ENCODE results near the gene GOLGA6L7. TPM values are rescaled to one million over a fixed set of nuclear protein-coding genes. Genes with fewer than 3 reads are reported as not detected.
"Not testable (repeated sequence)": the region's sequence is repeated elsewhere in the genome, so short reads cannot be mapped to it uniquely, and the experiment has no call there.

Gene GOLGA6L7
- polyA plus RNA-seq, 4 donors = 0.25 to 0.85 (median 0.48) TPM

DNA sequence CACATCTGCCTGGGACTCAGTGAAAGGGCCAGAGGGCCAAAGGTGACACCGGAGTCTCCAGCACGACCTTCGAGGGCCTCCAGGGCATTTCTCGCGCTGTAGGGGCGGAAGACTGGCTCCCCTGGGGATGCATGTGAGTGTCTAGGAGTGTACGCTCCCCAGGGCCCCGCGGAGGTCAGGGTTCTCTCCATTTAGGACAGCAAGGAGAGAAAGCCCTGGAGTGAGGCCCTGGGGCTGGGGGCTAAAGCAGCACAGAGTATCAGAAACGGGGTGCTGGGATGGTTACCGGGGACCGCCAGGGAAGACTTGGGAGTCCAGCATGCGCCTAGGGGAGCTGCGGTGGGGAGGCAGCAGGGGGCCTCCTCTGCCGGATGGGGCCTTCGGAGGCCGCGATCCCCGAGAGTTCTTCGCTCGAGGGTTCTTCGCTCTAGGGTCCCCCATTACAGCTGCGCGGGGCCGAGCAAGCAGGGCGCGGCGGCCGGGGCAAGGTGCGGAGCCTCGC, 36.7 kb upstream of the GOLGA6L7 start:
- no peak for DNase-seq (ENCODE audit: low read depth in 4 of 4, low spot score in 3 of 4)

DNA sequence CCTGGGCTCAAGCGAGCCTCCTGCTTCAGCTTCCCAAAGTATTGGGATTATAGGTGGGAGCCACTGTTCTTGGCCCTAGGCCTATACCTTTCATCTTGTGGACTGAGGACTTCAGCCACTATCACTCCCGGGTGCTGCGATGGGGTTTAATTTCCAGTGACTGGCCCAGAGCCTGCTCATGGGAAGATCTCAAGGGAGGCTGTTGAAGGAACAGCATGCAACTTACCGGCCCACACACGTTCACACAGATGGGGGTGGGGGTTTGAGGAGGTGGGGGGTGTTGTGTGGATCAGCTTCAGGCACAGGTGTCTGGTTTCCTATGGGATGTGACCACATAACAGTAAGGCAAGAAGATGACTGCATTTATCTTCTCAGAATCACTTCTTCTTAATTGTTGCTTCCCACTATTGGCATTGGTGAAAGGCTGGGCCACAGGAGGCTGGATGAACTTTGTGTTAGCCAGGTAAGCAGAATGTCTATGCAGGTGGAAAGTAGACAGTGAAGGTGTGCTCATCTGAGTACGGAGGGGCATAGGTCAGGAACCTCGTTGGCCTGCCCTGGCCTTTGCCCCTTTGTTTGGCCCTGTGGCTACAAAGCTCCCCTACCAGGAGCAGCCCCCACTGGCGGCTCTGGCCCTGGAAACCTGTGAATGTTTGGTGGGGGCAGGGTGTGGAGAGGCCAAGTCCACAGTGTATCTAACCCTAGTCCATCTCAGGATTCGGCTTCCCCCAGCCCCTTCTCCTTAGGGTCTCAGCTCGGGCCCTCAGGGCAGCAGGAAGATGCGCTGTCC, 35.9 kb upstream of the GOLGA6L7 start:
- no peak for DNase-seq (ENCODE audit: low read depth in 4 of 4, low spot score in 3 of 4)

DNA sequence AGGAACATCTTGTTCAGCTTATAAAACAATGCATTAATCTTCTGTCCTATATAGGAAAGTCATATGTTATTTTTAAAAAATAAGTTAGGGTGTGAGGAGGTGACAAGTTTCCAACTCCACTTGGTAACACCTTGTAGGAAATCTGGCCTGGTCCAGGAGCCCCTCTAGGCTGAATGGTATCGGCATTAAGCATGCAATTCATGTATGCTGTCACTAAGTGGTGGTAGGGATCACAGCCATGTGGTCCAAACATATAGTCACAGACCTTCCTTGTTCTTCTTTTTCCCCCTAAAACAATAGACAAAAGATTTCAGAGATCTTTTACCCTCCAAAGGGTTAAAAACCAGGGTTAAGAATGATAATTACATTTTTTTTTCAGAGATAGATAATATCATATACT, 33.2 kb upstream of the GOLGA6L7 start:
- DNase-seq (ENCODE audit: low read depth in 4 of 4, low spot score in 3 of 4) = no peak

DNA sequence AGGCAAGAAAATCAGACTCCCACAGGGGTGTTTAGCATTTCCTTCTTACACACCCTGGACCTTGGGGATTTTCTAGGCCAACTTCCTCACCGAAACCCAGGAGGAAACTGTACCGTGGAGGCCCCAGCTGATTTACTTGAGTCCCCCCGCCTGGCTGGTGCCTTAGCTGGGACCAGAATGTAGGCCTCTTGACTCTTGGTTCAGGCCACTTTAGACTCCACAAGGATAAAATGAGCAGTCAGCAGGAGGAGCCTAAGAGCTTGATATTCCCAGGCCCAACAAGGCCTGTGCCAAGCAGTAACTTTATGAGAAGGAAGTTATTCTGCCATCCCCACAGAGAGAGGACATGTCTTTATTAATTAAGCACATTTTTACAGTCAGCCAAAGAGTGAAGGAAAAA, 32.7 kb upstream of the GOLGA6L7 start:
- DNase-seq (ENCODE audit: low read depth in 4 of 4, low spot score in 3 of 4) = no peak

DNA sequence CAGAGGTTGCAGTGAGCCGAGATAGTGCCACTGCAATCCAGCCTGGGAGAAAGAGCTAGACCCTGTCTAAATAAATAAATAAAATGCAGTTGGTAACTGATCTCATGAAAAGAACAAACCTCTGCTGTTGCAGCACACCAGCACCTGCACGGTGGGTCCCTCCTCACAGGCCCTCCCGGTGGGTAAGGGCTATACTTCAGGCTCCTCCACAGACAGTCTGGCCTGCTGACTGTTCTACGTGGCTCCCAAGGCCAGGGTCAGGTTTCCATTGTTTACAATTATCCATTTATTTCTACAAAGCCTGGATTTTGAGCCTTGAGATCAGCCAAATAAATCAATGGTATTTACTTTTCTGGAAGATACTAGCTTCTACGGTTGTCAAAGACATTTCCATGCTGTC, 32.2 kb upstream of the GOLGA6L7 start:
- no peak for DNase-seq (ENCODE audit: low read depth in 4 of 4, low spot score in 3 of 4)

DNA sequence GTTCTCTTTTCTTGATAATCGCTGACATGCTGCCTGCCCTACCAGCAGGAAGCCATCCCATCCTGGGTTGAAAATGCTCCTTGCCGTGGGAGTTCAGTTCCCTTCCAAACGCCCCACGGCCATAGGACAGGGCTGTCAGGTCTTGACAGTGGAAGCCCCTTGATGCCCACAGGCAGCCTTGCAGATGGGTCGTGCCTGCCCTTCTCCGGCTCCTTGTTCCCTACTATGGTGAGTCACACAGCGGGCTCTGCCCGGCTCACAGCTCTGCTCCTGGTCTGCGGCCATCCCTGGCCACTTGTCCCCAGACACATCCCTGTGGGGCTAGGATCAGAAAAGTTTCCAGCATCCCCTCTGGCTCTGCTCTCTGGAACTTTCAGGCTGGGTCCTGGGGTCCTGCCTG, 31.1 kb upstream of the GOLGA6L7 start:
- no peak for DNase-seq (ENCODE audit: low read depth in 4 of 4, low spot score in 3 of 4)

DNA sequence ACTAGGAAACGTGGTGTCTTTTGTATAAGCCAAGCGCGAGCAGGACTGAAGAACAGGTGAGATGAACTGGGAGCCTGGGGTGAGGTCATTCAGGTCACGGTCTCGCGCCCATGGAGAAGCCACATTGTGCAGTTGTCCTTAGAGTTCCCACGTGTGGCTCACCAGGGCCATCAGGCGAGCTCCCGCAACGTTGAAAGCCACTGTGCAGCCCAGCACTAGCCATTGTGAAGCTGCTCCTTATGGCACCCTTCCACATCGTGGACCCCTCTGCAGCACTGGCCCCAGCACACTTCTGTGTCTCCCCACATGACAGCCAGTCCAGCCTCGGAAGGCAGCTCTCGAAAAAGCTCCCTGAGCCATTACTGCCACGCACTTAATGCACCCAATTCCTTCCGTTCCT, 29.8 kb upstream of the GOLGA6L7 start:
- no peak for DNase-seq (ENCODE audit: low read depth in 4 of 4, low spot score in 3 of 4)

DNA sequence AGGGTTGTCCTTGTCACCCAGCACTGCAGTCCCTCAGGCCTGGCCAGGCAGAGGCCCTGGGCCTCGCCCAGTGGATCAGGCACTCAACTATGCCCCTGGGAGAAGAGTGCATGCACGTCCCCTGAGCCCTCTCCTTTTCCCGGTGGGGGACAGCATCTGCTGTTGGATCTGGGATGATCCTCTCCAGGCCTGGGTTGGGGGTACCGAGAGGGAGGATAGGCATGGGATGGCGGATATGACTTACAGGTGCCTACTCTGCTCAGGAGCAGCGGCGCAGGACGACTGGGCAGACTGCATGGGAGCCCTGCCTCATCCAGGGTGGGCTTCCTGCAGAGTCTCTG, 28.4 kb upstream of the GOLGA6L7 start:
- DNase-seq (ENCODE audit: low read depth in 4 of 4, low spot score in 3 of 4) = no peak

DNA sequence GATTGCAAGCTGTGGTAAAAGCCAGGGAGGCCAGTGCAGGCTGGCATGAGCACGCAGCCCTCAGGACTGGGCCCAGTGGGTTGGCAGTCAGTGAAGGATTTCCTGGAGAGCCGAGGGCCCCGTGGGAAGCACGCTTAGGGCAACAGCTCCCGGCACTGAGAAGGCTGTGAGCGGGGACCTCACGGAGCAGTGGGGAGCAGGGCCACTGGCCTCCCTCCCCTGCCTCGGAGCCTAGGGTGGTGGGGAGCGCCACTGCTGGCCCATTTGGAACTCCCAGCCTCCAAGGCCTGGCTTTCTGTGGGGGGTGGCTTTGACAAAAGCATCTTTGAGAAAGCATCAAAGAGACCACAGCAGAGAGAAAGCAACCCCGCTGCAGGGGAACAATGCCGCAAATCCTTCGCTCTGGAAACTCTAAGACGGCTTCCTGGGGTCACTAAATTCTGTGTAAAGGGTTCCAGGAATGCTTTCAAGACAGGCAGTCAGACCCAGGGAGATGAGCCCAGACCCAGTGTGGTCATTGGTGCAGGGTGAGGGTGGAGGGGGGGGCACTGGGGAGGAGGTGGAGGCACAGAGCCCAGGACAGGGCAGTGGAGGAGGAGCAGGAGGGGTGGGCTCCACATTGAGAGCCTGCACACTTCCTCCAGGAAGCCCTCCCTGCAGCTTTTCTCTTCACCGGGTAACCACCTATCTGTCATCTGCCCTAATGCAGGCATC, 27.8 kb upstream of the GOLGA6L7 start:
- DNase-seq (ENCODE audit: low read depth in 4 of 4, low spot score in 3 of 4) = no peak

DNA sequence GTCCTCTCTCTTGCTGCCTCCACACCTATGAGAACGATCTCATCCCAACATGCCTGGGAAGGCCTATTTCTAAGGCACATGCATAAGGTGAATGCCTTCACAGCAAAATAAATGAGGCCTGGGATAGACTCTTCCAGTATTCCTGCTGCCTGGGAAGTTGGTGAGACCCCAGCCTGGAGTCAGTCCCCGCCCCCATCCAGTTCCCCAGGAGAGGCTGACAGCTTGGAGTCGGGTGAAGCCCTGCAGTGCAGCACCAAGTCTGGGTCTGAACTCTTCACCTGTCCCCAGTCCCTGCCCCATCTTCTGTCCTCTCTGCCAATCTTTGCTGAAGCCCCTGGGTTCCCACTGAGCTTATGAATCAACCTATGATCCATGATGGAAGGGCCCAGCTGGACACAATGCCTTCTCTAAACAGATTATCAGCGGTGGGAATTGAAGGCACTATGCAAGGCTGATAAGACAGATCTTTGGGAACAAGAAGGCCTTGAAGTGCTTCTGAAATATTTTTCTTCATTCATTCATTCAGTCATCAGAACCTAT, 27.1 kb upstream of the GOLGA6L7 start:
- no peak for DNase-seq (ENCODE audit: low read depth in 4 of 4, low spot score in 3 of 4)

DNA sequence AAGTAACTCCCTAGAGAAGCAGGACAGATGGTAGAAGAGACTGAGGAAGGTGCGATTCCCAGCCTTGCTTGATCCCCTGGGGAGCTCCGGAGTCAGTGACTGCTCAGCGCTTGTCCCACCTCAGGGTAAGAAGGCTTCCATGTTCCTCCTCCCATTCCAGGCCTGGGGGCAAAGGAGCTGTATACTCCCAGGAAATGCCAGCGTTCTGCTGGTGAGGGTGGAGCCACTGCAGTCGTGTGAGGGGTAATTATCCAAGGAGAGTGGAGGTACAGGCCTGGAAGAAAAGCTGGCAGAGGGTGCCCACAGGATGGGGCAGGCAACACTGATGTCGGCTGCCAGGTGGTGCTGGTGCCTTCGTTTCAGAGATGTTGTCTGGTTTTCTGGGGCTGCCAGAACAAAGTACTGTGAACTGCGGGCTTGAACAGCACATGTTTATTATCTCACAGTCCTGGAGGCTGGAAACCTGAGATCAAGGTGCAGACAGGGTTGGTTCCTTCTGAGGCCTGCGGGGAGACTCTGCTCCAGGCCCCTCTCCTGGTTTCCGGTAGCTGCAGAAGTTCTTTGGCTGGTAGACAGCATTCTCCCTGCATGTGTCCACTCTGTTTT, 25.2 kb upstream of the GOLGA6L7 start:
- DNase-seq (ENCODE audit: low read depth in 4 of 4, low spot score in 3 of 4) = no peak

DNA sequence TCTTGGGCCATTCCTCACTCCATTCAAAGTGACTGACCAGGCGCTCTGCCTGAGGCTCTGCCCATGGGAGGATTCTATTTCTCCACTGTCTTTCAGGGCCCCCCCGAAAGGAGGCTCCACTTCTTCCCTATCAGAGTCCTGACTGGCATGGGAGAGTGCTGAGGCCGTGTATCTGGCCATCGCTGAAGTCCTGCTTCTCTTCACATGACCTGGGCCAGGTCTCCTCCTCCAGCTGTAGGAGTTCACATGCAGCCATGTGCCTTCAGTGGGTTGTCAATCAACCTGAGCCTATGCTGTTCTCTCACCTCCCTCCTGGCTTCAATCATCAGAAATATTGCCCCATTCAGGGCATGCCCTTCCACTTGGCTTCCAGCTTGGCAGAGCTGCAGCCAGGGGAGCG, 24.6 kb upstream of the GOLGA6L7 start:
- DNase-seq (ENCODE audit: low read depth in 4 of 4, low spot score in 3 of 4) = no peak

DNA sequence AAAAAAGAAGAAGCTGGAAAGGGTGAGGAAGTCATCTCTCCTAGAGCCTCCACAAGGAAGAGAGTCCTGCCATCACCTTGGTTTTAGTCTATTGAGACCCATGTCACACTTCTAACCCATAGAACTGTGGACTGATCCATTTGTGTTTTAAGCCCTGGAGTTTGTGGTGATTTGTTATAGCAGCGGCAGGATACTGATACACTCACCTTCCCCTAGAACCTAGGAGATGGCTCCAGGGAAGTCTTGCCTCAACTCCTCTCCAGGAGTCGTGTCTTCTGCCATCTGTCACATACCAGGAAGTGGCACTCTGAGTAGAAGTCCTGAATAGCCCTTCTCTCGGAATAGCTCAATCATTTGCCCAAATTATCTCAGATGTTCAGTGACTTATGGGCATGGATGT, 22.7 kb upstream of the GOLGA6L7 start:
- DNase-seq (ENCODE audit: low read depth in 4 of 4, low spot score in 3 of 4) = no peak

DNA sequence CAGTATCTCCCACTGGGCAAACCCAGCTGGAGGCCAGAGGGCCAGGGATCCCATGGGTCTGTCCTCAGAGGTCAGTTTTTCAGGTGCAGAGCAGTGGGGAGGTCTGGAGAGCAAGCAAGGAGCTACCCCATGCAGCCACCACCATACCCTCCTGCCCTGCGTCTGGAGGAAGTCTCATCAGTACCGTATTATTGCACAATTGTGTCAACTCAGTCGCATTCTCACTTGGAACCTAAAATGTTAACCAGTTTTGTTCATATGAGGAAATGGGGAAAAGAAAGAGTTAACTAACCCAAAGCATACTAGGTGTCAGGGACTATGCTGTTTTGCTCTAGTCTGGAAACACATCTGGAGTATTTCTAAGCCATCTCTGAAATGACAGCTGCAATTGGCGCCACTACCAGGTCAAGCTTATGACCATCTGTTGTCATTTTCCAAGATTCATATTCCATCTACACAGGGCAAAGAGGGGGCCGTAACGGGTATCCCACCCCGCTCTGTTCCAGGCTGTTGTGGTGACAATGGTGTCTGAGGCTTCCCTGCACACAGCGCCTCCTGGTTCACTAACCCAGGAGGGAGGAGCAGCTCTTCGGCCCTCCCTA, 20.4 kb upstream of the GOLGA6L7 start:
- DNase-seq (ENCODE audit: low read depth in 4 of 4, low spot score in 3 of 4) = no peak

DNA sequence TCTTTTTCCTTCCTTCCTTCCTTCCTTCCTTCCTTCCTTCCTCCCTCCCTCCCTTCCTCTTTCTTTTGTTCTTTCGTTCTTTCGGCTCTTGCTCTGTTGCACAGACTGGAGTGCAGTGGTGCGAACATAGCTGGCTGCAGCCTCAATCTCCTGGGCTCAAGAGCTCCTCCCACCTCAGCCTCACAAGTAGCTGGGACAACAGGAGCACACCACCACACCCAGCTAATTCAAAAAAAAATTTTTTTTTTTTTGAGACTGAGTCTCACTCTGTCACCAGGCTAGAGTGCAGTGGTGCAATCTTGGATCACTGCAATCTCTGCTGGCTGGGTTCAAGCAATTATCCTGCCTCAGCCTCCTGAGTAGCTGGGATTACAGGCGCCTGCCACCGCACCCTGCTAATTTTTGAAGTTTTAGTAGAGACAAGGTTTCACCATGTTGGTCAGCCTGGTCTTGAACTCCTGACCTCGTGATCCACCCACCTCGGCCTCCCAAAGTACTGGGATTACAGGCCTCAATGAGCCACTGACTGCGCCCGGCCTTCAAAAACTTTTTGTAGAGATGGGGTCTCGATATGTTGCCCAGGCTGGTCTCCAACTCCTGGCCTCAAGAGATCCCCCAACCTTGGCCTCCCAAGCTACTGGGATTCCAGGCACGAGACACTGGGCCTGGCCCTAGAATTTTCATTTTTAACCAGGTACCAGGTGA, 13.3 kb upstream of the GOLGA6L7 start:
- DNase-seq (ENCODE audit: low read depth in 4 of 4, low spot score in 3 of 4) = not testable (repeated sequence)

DNA sequence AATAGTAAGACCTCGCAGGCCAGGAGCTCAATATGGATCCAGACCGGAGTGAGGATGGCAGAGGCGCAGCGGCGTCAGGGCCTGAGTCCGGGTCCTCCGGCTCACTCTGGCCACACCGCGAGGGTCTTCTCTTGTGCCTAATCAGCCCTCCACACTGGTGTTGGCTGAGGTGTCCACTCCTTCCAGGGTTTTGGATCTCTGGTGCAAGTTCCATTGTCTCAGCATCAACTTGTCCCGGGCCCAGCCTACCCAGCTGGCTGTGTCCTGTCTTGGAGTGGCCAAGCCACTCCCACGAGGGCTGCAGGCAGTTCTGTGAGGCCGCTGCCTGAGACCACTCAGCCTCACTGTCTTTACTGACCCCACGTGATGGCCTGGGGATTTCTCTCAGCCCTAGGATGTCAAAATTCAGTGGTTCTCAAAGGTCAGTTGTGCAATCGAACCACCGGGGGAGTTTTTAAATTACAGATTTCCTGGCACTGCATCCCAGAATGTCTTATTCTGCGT, 12.6 kb upstream of the GOLGA6L7 start:
- DNase-seq (ENCODE audit: low read depth in 4 of 4, low spot score in 3 of 4) = no peak

DNA sequence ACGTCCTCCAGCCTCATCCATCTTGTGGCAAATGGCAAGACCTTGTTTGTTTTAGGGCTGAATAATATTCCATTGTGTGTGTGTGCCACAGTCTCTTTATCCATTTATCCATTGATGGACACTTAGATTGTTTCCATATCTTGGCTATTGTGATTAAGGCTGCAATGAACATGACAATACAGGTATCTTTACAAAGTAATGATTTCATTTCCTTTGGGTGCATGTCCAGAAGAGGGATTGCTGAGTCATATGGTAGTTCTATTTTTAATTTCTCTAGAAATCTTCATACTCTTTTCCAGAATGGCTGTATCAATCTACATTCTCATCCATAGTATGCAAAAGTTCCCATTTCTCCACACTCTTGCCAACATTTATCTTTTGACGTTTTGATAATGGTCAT, 6.1 kb upstream of the GOLGA6L7 start:
- not testable (repeated sequence) for DNase-seq (ENCODE audit: low read depth in 4 of 4, low spot score in 3 of 4)

DNA sequence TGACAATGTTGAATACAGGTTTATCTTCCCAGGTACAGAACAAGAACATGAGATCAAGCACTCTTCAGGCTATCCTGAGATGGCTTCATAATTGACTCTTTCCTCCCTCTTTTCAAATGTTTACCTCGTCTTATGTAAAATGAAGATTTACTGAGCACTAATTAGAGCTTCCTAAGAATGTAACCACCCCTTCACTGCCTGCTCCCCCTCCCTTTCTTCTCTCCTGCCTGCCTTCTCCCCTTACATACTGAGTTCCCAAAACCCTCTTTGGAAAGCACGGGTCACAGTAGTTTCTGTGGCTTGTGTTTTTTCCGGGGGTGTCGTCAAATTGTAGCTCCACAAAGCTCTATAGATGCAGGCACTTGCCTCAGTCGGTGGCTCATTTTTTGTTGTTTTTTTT, 5.2 kb upstream of the GOLGA6L7 start:
- not testable (repeated sequence) for DNase-seq (ENCODE audit: low read depth in 4 of 4, low spot score in 3 of 4)

DNA sequence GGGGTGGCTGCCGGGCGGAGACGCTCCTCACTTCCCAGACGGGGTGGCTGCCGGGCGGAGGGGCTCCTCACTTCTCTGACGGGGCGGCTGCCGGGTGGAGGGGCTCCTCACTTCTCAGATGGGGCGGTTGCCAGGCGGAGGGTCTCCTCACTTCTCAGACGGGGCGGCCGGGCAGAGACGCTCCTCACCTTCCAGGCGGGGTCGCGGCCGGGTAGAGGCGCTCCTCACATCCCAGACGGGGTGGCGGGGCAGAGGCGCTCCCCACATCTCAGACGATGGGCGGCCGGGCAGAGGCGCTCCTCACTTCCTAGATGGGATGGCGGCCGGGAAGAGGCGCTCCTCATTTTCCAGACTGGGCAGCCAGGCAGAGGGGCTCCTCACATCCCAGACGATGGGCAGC, 1.3 kb upstream of the GOLGA6L7 start:
- not testable (repeated sequence) for DNase-seq (ENCODE audit: low read depth in 4 of 4, low spot score in 3 of 4)

DNA sequence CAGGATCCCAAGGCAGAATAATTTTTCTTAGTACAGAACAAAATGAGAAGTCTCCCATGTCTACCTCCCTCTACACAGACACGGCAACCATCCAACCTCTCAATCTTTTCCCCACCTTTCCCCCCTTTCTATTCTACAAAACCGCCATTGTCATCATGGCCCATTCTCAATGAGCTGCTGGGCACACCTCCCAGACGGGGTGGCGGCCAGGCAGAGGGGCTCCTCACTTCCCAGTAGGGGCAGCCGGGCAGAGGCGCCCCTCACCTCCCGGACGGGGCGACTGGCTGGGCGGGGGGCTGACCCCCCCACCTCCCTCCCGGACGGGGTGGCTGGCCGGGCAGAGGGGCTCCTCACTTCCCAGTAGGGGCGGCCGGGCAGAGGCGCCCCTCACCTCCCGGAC, 827 bp upstream of the GOLGA6L7 start:
- not testable (repeated sequence) for DNase-seq (ENCODE audit: low read depth in 4 of 4, low spot score in 3 of 4)
